Skeletal muscle cell (primary cell): ENCODE results near the gene ZNF232.
"Not testable (repeated sequence)": the region's sequence is repeated elsewhere in the genome, so short reads cannot be mapped to it uniquely, and the experiment has no call there.

Experiments used
- DNase-seq: peaks from one replicate; pipeline ENCODE4 v3.0.0-alpha.2; 2010; ENCODE audit warnings: low read depth
- H3K4me3 ChIP-seq: 2 replicates; pipeline ENCODE4 v1.5.1; 2011; ENCODE audit warnings: low read depth, mild to moderate bottlenecking, control low read depth, low read length, moderate library complexity

ZNF232 gene

DNA sequence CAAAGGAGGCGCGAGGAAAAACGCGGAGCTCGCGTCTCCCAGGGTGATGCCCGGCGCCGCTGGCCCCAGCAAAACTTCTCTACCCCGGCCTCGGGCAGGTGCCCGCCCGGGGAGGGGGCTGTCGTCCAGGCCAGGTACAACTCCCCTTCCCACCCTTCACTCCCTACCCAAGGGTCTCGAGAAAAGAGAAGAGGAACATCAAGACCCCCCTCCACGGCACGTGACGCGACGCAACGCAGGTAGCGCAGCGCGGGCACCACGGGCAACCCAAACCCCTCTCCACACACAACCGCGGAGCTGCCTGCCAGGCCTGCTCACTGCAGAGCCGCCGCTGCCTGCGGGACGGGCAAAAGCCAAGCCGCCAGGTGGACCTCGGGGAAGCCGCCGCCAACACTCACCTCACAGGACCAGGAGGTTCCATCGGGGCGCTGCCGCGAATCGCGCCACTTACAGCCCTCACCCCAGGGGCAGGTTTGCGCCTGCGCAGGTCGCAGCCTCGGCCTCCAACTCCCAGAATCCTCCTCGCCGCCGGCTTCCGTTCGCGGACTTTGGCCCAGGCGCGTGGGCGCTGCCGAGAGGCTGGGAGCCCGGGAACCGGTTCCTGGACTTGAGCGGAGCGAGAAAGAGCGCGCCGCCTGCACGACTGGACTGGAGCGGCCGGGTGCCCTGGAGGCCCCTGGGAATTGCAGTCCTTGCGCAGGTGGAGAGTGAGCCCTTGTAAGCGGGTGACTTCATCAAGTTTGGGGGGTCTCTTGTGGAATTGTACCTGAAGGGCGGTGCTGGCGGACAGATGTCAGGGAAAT is at the start of gene ZNF232:
TSS of gene ZNF232 (minus strand) at position 477 of the 803 bp plus-strand sequence. CDS start at position 421, 56 bp downstream.
- peak; percentile 66 for DNase-seq
- H3K4me3 ChIP-seq, result peak within 1 kb of the TSS; percentile 90

DNA sequence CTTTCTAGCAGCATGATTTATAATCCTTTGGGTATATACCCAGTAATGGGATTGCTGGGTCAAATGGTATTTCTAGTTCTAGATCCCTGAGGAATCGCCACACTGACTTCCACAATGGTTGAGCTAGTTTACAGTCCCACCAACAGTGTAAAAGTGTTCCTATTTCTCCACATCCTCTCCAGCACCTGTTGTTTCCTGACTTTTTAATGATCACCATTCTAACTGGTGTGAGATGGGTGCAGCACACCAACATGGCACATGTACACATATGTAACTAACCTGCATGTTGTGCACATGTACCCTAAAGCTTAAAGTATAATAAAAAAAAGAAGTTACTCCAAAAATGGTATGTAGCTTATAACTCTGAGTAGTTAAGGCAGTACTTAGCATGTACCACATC is 49.0 kb upstream of the ZNF232 start:
- H3K4me3 ChIP-seq, DNase-seq: not testable (repeated sequence)

DNA sequence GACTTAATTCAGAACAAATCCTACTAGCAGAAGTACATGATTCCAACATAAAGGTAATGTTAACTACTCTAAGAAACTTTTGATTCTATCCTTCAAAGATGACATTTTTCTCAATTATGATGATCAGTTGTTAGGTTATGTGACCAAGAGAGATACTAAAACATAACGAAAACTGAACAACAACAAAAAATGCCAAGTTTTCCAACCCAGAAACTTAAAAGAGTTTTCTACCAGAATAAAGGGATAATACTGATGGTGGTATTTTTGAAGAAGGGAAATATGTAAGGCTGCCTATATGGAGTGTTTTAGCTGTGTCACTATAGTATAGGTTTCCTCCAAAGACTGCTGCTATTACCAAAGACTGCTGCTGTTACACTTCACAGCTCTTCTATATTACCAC is 34.4 kb upstream of the ZNF232 start:
- not testable (repeated sequence) for DNase-seq

DNA sequence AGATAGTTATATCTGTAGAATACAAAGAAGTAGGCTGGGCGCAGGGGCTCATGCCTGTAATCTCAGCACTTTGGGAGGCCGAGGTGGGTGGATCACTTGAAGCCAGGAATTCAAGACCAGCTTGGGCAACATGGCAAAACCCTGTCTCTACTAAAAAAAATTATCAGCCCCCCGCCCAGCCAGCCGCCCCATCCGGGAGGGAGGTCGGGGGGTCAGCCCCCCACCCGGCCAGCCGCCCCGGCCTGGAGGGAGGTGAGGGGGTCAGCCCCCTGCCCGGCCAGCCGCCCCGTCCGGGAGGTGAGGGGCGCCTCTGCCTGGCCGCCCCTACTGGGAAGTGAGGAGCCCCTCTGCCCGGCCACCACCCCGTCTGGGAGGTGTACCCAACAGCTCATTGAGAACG is 31.2 kb upstream of the ZNF232 start:
- not testable (repeated sequence) for H3K4me3 ChIP-seq, DNase-seq

More for the DNA sequence above, 34.4 kb upstream of the ZNF232 start:
- H3K4me3 ChIP-seq, result not testable (repeated sequence)

DNA sequence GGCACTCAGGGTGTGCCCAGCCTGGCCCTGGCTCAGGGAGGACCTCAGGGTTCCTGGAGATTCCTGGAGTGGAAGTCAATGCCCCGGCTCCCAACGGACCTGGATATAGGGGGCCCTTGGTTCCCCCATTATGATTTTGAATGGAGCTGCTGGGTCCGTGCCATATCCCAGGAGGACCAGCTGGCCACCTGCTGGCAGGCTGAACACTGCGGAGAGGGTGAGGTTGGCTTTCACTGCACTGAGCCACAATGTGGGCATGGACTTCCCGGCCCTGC is 27.7 kb upstream of the ZNF232 start:
- DNase-seq, result no peak
- H3K4me3 ChIP-seq, result no peak overlapping the region

DNA sequence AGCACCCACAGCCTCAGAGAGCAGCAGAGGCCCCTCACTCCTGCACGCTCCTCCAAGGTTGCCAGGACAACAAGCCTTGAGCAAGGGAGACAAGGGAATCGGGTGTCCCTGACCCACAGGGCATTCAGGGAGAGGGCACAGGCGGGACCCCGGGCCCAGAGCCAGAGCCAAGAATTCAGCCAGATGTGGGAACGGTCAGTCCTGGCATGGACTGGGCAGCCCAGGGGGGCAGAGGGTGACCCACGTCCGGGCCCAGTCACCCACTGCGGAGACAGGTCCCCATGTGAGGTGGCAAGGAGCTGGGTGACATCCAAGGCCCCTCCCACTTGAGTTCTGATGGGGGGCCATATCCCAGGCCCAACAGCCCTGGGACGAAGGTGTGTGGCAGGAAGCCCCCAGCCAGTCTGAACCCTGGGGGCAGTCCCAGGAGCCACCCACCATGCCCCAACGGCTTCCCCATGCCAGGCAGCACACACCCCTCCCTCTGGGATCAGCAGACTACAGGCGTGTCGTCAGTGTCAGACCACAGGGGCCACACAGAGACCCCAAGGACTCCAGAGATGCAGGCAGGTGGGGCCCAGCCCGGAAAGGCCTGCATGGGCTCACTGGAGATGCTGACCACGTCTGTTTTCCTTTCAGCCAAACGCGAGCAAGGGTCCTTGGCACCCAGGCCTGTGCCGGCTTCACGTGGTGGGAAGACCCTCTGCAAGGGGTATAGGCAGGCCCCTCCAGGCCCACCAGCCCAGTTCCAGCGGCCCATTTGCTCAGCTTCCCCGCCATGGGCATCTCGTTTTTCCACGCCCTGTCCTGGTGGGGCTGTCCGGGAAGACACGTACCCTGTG is 27.2 kb upstream of the ZNF232 start:
- DNase-seq, result no peak

DNA sequence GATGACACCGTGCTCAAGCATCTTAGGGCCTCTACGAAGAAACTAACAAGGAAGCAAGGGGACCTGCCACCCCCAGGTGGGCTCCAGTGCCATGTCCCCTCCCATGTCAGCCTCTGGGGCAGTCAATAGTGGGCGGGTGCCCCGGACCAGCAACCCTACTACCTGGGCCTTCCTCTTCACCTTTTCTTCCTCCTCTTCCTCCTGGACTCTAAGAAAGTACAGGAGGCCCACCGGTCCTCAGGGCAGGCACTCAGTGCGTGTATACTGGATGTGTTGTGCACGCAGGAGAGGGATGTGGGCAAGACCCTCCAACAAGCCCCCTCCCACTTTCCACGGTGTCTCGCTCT is 26.5 kb upstream of the ZNF232 start:
- H3K4me3 ChIP-seq, DNase-seq: not testable (repeated sequence)

More for the DNA sequence above, 27.2 kb upstream of the ZNF232 start:
- no peak overlapping the region for H3K4me3 ChIP-seq

DNA sequence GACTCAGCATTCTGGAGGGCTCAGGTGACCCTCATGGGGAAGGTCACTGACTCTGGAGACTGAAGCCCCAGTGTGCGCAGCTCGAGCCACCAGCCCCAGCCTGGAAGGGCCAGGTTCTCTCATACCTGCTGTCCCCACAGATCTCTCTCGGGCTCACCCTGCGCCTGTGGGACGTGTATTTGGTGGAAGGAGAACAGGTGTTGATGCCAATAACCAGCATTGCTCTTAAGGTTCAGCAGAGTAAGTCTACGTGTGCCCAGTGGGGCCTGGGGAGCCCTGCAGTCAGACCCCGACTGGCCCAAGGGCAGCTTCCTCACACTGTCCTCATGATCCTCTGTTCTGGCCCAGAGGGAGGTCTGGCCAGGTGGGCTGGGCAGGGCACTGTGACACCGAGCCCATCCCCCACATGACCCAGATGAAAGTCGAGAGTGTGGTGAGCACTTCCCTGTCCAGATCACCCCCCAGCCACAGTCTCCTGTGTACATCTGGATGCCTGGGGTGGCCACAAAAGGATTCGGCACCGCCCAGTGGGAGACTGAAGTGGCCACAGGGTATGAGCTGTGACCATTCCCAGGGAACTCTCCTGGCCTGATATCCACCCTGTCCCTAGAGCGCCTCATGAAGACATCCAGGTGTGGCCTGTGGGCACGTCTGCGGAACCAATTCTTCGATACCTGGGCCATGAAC is 26.0 kb upstream of the ZNF232 start:
- not testable (repeated sequence) for DNase-seq, H3K4me3 ChIP-seq

DNA sequence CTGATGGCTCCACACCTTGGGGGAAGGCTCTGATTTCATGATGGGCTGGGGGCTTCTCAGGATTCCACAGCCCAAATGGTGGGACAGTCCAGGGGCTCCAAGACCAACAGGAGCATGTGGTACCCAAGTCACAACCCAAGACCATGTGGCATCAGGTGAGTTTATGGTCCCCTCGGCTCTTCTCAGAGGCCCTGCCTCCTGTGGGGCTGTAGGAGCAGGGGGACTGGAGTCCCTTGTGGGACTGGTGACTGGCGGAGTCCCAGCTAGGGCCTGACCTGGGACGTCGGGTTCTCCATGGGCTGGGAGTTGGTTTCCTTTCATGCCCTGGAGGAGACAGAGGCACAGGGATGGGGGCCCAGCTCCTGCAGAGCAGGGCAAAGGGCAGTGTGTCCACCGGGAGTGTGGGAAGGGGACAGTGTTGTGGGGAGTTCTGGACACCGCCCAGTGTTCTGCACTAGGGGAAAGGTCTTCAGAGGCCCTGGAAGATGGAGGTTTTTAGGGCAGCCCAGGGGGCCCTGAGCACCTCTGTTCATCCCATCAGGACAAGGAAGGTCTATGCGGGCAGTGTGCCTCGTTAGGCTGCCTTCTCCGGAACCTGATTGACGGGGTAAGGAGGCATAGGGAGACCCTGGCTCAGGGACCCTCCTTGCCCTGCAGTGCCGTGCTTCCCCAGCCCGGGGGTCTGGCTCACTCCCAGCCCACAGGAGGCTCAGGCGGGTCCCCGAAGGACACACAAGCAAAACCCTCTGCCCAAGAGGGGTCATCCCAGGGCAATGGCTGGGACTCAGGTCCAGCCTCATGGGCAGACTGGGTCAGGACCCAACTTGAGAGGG is 25.1 kb upstream of the ZNF232 start:
- not testable (repeated sequence) for DNase-seq, H3K4me3 ChIP-seq

DNA sequence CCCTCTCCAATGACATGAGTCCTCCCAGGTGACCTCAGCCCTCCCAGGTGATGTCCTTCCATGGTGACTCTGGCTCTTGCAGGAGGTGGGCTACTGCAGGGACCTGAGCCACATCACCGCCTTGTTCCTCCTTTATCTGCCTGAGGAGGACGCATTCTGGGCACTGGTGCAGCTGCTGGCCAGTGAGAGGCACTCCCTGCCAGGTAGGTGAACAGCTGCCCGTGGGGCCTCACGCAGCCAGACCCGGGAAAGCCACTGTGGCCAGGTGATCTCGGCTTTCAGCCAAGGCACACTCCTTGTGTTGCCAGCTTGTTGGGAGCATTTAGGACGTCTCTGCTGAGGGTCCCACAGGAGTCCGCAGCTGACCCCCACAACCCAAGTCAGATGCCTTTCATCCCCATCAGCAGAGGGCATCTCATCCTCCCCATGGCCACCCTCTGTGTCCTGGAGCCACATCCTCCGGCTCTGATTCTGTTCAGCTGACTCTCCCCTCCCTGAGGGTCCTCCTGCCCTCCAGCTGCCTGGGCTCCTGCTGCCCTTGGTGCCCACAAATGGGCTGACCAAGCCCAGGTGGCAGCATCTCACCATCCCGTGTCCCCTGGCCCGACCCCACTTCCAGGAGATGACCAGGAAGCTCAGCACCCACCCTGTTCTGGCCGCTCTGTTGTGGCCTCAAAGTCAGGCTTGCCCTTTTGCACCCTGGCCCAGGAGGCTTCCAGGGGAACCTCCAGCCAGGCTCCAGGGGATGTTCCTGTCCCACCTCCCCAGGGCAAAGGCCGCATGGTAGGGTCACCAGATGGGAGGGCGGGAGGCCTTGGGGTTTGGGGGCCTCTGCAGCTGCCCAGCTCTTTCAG is 24.3 kb upstream of the ZNF232 start:
- no peak overlapping the region for H3K4me3 ChIP-seq
- DNase-seq, result no peak

DNA sequence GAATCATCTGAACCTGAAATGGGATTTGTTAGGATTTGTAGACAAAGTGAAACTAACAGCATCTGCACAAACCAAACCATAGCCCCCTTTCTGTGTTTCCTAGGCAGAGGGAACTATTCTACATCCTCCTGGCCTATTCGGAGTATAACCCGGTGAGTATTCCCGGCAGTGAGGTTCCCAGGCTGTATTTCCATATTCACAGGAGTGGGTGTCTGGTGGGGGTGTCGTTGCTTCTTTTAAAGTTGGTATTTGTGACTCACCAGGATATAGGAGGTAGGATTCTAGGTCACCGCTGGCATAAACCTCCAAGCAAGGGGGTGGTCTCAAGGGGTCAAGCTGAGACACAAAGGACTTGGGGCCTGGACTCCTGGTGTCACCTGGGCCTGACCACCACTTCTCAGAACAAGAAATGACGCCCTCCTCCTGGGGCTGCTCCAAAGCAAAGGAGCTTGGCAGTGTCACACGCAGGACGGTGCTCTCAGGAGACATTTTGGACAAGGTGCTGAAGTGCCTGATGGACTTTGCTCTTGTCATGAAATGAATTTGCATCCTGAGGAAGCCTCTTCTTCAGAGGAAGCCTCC is 23.5 kb upstream of the ZNF232 start:
- DNase-seq, H3K4me3 ChIP-seq: not testable (repeated sequence)

DNA sequence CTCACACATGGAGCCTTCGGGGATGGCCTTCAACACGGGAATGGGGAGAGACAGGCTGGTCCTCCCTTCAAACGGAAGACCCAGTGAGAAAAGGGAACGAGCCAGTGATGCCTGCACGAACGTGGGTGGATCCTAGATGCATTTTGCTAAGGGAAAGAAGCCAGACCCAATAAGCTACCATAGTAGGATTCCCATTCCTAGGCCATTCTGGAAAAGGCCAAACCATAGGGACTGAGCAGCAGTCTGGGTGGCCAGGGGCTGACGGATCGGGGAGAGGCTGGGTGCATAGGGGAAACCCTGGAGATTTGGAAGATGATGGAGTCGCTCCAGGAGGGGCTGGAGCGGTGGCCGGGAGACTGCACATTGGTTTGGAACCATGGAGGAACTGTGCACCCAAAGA is 22.9 kb upstream of the ZNF232 start:
- H3K4me3 ChIP-seq, DNase-seq: not testable (repeated sequence)

DNA sequence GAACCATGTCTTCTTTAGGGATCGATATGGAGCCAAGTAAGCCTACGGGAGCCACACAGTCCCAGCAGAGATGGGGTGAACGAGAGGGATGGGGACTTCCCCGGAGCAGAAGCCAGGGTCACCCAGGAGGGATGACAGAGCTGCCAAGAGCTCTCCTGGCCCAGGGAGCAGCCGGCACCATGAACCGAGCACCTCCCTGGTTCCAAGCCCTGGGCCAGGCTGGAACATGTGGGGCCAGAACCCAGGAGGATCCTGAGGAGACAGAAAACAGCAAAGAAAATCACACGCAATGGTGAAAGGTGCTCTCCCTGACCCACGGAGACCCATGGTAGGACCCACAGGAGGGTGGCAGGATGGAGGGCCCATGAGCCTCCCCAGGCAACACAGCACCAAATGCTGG is 22.3 kb upstream of the ZNF232 start:
- H3K4me3 ChIP-seq, DNase-seq: not testable (repeated sequence)

DNA sequence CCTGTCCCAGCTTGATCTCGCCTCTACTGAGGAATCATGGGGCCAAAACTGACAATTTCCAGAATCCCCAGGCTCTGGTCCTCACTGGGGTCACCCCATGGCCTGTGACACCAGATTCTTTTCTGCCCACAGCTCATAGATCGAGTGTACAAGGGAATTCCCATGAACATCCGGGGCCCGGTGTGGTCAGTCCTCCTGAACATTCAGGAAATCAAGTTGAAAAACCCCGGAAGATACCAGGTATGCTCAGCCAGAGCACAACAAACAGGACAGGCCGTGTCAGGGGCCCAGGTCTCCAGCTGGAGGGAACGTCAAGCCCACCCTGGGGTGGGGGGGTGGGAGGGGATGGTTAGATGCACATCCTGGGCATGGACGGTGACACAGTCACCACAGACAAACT is 21.6 kb upstream of the ZNF232 start:
- no peak for DNase-seq

DNA sequence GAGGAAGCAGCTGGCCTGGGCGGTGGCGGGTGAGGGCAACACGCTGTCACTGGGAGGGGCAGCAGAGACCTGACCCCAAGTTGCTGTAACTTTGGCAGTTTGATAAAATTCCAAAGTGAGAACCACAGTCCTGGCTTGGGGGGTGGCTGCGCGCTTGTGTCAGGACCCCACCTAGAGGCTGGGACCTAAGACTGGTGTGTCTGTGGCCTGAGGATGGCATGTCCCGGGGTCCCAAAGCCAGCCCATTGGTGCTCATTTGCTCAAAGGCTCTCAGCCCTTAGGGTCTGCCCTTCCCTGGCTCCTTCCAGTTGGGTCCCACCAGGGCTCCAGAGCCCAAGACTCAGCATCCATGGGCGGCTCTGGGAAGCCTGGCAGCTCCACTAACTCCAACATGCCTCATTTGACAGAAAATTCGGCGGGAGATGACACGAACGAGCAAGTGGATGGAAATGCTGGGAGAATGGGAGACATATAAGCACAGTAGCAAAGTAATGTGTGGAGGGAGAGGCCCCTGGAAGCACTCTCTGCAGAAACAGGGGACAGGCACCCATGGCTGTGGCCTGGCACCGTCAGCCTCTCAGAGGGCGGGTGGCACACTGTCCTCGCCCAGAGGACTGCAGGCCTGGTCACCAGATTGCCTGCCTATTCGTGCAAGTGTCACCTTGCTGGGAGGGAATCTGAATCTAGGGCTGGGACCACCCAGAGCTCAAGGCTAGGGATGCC is 21.0 kb upstream of the ZNF232 start:
- DNase-seq, result not testable (repeated sequence)

More for the DNA sequence above, 21.6 kb upstream of the ZNF232 start:
- H3K4me3 ChIP-seq, result no peak overlapping the region

DNA sequence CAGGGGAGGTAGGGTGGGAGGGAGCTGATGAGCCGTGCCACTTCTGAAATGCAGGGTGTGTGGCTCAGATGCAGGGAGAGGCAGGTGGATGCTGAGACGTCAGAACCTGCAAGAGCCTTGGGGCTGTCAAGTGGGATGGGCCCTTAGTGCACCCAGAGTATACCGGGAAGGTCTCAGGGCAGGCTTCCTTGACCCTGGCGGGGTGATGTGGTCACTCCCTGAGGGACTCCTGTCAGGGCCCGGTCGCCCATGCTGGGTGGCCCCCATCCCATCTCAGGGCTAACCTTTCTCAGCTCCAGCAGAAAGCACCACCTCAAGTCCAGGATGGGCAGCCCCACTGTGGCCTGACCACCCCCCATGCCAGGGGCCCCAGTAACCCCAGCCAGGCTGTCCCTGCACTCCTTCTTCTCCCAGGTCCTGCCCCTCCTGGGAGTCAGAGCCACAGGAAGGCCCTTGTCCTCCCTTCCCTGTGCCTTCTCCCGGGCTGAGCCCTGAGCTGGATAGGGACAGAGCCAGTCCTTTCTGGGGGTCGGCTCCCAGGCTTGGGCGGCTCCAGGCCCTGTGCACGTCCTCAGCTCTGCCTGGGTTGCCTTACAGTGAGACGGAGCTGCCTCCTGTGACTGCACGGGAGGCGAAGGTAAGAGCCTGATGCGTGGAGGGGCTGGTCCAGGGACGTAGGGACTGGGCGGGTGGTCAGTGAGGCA is 20.3 kb upstream of the ZNF232 start:
- not testable (repeated sequence) for DNase-seq, H3K4me3 ChIP-seq

More for the DNA sequence above, 21.0 kb upstream of the ZNF232 start:
- H3K4me3 ChIP-seq, result not testable (repeated sequence)
